Measurements from ENCODE around the gene SLC29A3.

Gene SLC29A3

DNA sequence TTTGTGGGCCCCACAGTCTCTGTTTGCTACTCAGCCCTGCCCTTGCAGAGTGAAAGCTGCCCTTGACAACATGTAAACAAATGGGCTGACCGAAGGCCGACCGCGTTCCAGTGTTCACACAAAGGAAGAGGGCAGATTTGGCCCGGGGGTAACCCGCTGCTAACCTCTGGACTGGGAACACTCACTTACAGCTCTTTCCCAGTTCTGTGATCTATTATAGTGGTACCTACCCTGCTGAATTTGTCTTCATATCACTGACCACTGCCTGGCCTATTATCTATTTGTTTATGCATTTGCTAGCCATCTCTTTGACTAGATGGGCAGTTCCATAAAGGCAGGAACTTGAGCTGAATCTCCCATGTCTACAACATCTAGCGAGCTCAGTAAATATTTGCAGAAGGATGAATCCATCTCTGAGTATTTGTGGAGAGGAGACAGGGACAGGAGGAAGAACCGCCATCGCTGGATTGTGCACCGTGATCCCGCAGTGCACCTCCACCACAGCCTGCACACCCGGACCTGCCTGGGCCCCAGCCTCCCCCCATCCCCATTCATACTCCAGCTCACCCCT lies 15.2 kb downstream of the SLC29A3 start:
- H3K4me3 ChIP-seq (ENCODE audit: low read length), result no peak overlapping the region
- DNase-seq (ENCODE audit: low read depth), result no peak
- TF ChIP-seq, protein P1, sequence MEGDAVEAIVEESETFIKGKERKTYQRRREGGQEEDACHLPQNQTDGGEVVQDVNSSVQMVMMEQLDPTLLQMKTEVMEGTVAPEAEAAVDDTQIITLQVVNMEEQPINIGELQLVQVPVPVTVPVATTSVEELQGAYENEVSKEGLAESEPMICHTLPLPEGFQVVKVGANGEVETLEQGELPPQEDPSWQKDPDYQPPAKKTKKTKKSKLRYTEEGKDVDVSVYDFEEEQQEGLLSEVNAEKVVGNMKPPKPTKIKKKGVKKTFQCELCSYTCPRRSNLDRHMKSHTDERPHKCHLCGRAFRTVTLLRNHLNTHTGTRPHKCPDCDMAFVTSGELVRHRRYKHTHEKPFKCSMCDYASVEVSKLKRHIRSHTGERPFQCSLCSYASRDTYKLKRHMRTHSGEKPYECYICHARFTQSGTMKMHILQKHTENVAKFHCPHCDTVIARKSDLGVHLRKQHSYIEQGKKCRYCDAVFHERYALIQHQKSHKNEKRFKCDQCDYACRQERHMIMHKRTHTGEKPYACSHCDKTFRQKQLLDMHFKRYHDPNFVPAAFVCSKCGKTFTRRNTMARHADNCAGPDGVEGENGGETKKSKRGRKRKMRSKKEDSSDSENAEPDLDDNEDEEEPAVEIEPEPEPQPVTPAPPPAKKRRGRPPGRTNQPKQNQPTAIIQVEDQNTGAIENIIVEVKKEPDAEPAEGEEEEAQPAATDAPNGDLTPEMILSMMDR (conservative IDR thresholded peaks at IDR 0.05; ENCODE audit: low read depth, low read length), result no peak

DNA sequence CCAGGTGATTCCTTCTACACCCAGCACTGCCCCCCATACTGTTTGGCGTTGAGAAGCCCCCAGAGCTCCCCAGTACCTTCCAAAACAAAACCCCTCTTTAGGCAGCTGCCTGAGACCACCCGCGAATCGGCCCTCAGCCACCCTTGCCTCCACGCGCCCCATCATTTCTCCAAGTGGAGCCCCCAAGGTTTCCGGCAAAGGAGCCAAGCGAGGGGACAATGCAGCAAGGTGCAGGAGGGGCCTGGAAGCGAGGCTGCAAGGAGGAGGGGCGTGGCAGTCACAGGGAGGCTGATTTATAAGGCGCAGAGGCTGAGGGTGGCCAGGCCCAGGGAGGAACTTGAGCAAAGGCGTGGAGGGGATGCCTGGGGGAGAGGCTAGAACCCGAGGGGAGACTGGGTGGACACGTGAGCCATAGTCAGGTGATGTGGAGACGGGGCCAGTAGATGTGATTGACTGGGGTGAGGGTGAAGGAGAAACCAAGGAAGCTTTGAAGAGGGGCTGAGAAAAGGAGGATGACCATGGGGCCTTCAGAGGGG lies 16.2 kb downstream of the SLC29A3 start:
- H3K4me3 ChIP-seq (ENCODE audit: low read length), result no peak overlapping the region
- TF ChIP-seq, protein P1 (conservative IDR thresholded peaks at IDR 0.05; ENCODE audit: low read depth, low read length), result no peak
- DNase-seq (ENCODE audit: low read depth), result no peak

DNA sequence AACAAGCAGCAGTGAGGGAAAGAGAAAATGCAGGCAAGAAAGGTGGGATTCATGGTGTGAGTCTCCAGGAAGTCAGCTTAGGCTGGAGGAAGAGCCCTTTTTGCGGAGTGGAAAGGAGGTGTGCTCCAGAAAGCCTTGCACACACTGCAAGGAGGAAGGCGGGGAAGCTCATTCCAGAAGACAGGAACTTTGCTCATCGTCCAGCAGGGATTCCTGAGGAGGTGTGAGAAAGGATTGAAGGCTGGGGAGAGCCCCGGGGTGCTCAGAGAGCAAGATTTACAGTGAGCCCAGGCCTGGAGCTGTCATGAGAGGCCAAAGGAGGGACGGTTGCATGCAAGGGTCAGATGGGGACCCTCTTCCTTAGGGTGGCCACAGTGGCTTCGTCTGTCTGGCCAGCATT lies 17.6 kb downstream of the SLC29A3 start:
- no peak for DNase-seq (ENCODE audit: low read depth)

DNA sequence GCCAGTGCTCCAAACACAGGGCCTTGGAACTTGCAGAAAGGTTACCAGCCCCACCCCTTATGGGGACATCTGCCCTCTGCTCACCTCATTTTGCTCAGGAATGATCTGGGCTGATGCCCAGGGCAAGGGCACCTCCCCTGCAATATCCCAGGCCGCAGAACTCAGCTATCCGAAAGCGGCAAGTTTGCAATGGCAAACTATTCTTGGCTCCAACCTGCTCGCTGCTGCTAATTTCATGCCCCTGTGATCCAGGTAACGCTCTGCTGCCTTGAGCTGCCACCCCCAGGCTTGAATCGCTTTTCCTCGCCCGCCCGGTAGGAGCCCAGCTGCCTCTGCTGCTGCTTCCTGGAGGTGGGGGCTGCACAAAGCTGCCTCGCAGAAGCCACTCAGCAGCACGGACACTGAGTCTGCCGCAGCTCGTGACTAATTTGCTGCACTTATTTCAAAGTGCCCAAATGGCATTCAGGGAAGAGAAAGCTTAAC lies 18.2 kb downstream of the SLC29A3 start:
- H3K4me3 ChIP-seq (ENCODE audit: low read length), result no peak overlapping the region
- TF ChIP-seq, protein P1 (conservative IDR thresholded peaks at IDR 0.05; ENCODE audit: low read depth, low read length), result no peak
- DNase-seq (ENCODE audit: low read depth), result no peak

More for the DNA sequence above, 17.6 kb downstream of the SLC29A3 start:
- no peak overlapping the region for H3K4me3 ChIP-seq (ENCODE audit: low read length)
- TF ChIP-seq, protein P1 (conservative IDR thresholded peaks at IDR 0.05; ENCODE audit: low read depth, low read length), result no peak

DNA sequence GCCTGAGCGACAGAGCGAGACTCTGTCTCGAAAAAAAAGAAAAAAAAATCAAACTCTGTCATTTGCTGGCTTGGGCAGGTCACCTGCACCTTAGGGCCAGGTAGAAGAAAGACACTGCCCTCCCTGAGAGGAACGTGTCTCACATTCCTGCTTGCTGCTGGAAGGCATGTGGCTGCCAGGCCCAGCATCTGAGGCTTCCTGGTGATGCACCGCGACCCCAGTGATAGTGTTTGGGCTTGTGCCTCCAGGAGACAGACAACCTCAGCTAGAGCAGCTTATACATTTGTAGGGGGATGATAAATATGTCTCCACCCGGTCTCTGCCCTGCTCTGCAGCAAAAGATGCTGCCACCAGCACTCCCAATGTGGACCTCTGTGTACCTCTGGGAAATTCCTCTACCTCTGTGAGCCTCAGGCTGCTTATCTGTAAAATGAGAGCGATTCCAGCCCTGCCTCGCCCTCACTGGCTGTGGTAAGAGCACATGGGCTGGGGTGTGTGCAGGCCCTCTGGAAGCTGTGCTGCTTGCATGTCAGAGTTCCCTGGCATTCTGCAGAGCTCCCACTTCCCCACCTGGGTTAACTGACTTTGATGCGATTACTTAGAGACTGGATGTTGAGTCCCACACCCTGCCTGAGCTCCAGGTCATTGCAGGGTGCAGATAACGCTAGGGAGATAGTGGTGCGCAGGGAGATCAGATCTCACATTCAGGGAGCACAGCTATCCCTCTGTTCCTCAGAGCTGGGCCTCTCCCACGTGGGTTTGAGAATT lies 19.9 kb downstream of the SLC29A3 start:
- H3K4me3 ChIP-seq (ENCODE audit: low read length), result no peak overlapping the region
- no peak for DNase-seq (ENCODE audit: low read depth)
- TF ChIP-seq, protein P1 (conservative IDR thresholded peaks at IDR 0.05; ENCODE audit: low read depth, low read length), result no peak

DNA sequence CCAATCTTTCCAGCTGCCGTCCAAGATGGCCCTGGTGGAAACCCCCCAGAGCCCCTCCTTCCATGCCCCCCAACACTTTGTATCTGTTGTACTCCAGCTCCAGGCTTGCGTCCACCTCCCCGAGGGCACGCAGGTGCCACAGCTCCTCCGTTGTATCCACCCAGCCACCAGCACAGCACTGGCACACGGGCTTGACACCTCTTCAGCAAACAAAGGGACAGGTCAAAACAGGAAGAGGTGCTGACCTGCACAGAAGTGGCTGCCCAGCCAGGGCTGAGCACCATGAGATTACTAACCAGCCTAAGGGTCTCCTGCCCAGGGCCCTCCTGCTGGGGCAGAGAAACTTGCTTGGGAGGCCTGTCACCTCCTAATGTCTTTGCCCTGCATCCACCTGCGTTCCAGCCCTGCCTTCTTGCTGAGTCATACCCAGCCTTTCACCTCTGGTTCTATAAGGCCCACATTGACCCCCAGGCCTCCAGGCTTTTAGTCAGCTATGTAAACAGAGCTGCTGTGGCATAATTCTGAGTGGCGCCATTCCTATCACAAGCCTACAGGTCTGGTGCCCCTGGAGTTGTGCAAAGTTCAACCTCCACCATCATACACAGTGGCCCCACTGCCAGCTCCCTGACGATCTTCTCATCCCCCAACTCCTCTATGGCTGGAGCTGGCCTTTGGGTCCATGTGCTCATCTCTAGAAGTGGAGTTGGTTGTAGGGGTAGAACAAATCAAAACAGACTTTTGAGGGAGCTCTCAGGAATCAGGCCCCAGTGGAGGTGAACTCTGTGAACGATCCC lies 20.9 kb downstream of the SLC29A3 start:
- TF ChIP-seq, protein P1 (conservative IDR thresholded peaks at IDR 0.05; ENCODE audit: low read depth, low read length), result no peak
- no peak overlapping the region for H3K4me3 ChIP-seq (ENCODE audit: low read length)
- no peak for DNase-seq (ENCODE audit: low read depth)
